H9 (cell line): ENCODE measurements around the gene ATP2B2. TPM values are rescaled to one million over a fixed set of nuclear protein-coding genes. Genes with fewer than 3 reads are reported as not detected.

ENCODE experiments used
- DNase-seq: peaks from one replicate; pipeline ENCODE4 v3.0.0-alpha.2; 2017
- H2AFZ ChIP-seq: one replicate; pipeline ENCODE4 v1.6.1; 2013; ENCODE audit warnings: mild to moderate bottlenecking, low read length, control low read depth, moderate library complexity
- H2AK5ac ChIP-seq: 2 replicates; pipeline ENCODE4 v1.6.1; 2013; ENCODE audit warnings: low read length, control low read depth, mixed read lengths; ENCODE audit not compliant: insufficient read length
- H2BK120ac ChIP-seq: one replicate; pipeline ENCODE4 v1.6.1; 2013; ENCODE audit warnings: low read depth, mild to moderate bottlenecking, low read length, control low read depth, inconsistent platforms; ENCODE audit not compliant: poor library complexity, severe bottlenecking
- H2BK12ac ChIP-seq: 2 replicates; pipeline ENCODE4 v1.6.1; 2013; ENCODE audit warnings: low read length, control low read depth, mixed read lengths, low read depth; ENCODE audit not compliant: insufficient read length
- H2BK15ac ChIP-seq: 2 replicates; pipeline ENCODE4 v1.6.1; 2013; ENCODE audit warnings: low read depth, low read length, control low read depth
- H2BK20ac ChIP-seq: one replicate; pipeline ENCODE4 v1.6.1; 2013; ENCODE audit warnings: low read depth, mild to moderate bottlenecking, low read length, control low read depth, inconsistent platforms; ENCODE audit not compliant: poor library complexity, severe bottlenecking
- H2BK5ac ChIP-seq: 2 replicates; pipeline ENCODE4 v1.6.1; 2013; ENCODE audit warnings: low read length, control low read depth, mixed read lengths; ENCODE audit not compliant: insufficient read length
- H3K14ac ChIP-seq: 2 replicates; pipeline ENCODE4 v1.6.1; 2013; ENCODE audit warnings: low read length, control low read depth; ENCODE audit not compliant: insufficient read depth
- H3K18ac ChIP-seq: 2 replicates; pipeline ENCODE4 v1.6.1; 2013; ENCODE audit warnings: low read depth, mild to moderate bottlenecking, mixed read lengths, low read length, control low read depth; ENCODE audit not compliant: insufficient read length
- H3K23ac ChIP-seq: 2 replicates; pipeline ENCODE4 v1.6.1; 2013; ENCODE audit warnings: low read length, control low read depth, mixed read lengths, low read depth; ENCODE audit not compliant: insufficient read length
- H3K23me2 ChIP-seq: 2 replicates; pipeline ENCODE4 v1.6.1; 2013; ENCODE audit warnings: low read depth, mild to moderate bottlenecking, mixed read lengths, low read length, control low read depth; ENCODE audit not compliant: insufficient read length, poor library complexity, severe bottlenecking
- H3K27ac ChIP-seq: 2 replicates; pipeline ENCODE4 v1.5.1; 2013; ENCODE audit warnings: low read length, control low read depth, mixed read lengths, low read depth; ENCODE audit not compliant: insufficient read length
- H3K27me3 ChIP-seq: 2 replicates; pipeline ENCODE4 v1.6.1; 2013; ENCODE audit warnings: low read length, control low read depth, inconsistent platforms; ENCODE audit not compliant: insufficient read depth
- H3K4ac ChIP-seq: 2 replicates; pipeline ENCODE4 v1.6.1; 2013; ENCODE audit warnings: low read depth, mild to moderate bottlenecking, control low read depth, inconsistent platforms, low read length, moderate library complexity
- H3K4me1 ChIP-seq: 2 replicates; pipeline ENCODE4 v1.6.1; 2013; ENCODE audit warnings: low read length, control low read depth, inconsistent platforms; ENCODE audit not compliant: insufficient read depth
- H3K4me2 ChIP-seq: 2 replicates; pipeline ENCODE4 v1.6.1; 2013; ENCODE audit warnings: low read length, control low read depth, mixed read lengths; ENCODE audit not compliant: insufficient read length, insufficient read depth
- H3K56ac ChIP-seq: 2 replicates; pipeline ENCODE4 v1.6.1; 2013; ENCODE audit warnings: low read depth, mild to moderate bottlenecking, mixed read lengths, low read length, control low read depth; ENCODE audit not compliant: insufficient read length
- H3K79me1 ChIP-seq: 2 replicates; pipeline ENCODE4 v1.6.1; 2013; ENCODE audit warnings: low read depth, mild to moderate bottlenecking, moderate library complexity, low read length, control low read depth, inconsistent platforms; ENCODE audit not compliant: insufficient read depth, poor library complexity, severe bottlenecking
- H3K79me2 ChIP-seq: 2 replicates; pipeline ENCODE4 v1.6.1; 2013; ENCODE audit warnings: low read length, control low read depth, inconsistent platforms; ENCODE audit not compliant: insufficient read depth
- H3K9ac ChIP-seq: 2 replicates; pipeline ENCODE4 v1.6.1; 2013; ENCODE audit warnings: low read length, control low read depth, mixed read lengths; ENCODE audit not compliant: insufficient read length; ENCODE audit errors: extremely low read depth
- H3K9me3 ChIP-seq: one replicate; pipeline ENCODE4 v1.6.1; 2013; ENCODE audit warnings: low read depth, low read length, inconsistent platforms; ENCODE audit not compliant: control insufficient read depth
- H3T11ph ChIP-seq: one replicate; pipeline ENCODE4 v1.6.1; 2013; ENCODE audit warnings: mild to moderate bottlenecking, low read length, control low read depth, inconsistent platforms
- H4K20me1 ChIP-seq: one replicate; pipeline ENCODE4 v1.6.1; 2013; ENCODE audit not compliant: control insufficient read depth, insufficient read length, insufficient read depth
- H4K5ac ChIP-seq: 2 replicates; pipeline ENCODE4 v1.6.1; 2013; ENCODE audit warnings: low read depth, mild to moderate bottlenecking, mixed read lengths, low read length, control low read depth; ENCODE audit not compliant: insufficient read length
- H4K8ac ChIP-seq: replicated peaks from 2 replicates; pipeline ENCODE4 v1.6.1; 2013; ENCODE audit warnings: low read length, control low read depth, mixed read lengths, low read depth; ENCODE audit not compliant: insufficient read length
- H4K91ac ChIP-seq: 2 replicates; pipeline ENCODE4 v1.6.1; 2013; ENCODE audit warnings: low read depth, mild to moderate bottlenecking, moderate library complexity, mixed read lengths, low read length, control low read depth; ENCODE audit not compliant: insufficient read length
- H3K27ac Mint-ChIP-seq, 3 experiments: 2 replicates in 2 of 3; 3 replicates in 1 of 3; pipeline ENCODE4 v1.8.0; 2020 to 2021; ENCODE audit warnings: mixed read lengths in 3 of 3, mild to moderate bottlenecking in 1 of 3, moderate library complexity in 1 of 3
- H3K27me3 Mint-ChIP-seq: 2 replicates; pipeline ENCODE4 v1.8.0; 2021; ENCODE audit warnings: low read depth, mild to moderate bottlenecking, moderate library complexity, mixed read lengths
- H3K36me3 Mint-ChIP-seq, 3 experiments: 2 replicates in 2 of 3; 3 replicates in 1 of 3; pipeline ENCODE4 v1.8.0; 2020 to 2021; ENCODE audit warnings: low read depth in 3 of 3, mixed read lengths in 3 of 3; ENCODE audit not compliant: insufficient read depth in 1 of 3
- H3K4me1 Mint-ChIP-seq, 2 experiments: 2 replicates each; pipeline ENCODE4 v1.8.0; 2020; ENCODE audit warnings: mixed read lengths in 2 of 2
- H3K4me3 Mint-ChIP-seq, 2 experiments: 2 replicates in 1 of 2; 3 replicates in 1 of 2; pipeline ENCODE4 v1.8.0; 2020 to 2021; ENCODE audit warnings: mild to moderate bottlenecking in 2 of 2, mixed read lengths in 2 of 2, moderate library complexity in 1 of 2
- H3K9me3 Mint-ChIP-seq, 2 experiments: 2 replicates in 1 of 2; 3 replicates in 1 of 2; pipeline ENCODE4 v1.8.0; 2020; ENCODE audit warnings: mild to moderate bottlenecking in 2 of 2, mixed read lengths in 2 of 2, moderate library complexity in 1 of 2
- WGBS: extraction: QIAGEN DNeasy Blood & Tissue Kit; methylation state at CpG from one replicate; pipeline ENCODE4 v1.1.7; 2013; ENCODE audit warnings: missing lambda C conversion rate, low lambda C conversion rate, mixed read lengths; ENCODE audit not compliant: insufficient read length; ENCODE audit errors: extremely low coverage; 5-methylcytosine and 5-hydroxymethylcytosine counted together
- total RNA-seq: library from RNA; stranded (reverse); gene quantifications from 2 replicates; pipeline ENCODE4 v1.2.1, GENCODE V29; 2021
- TF ChIP-seq, protein P1 (sequence below): fragments of 200-600 bp; sonication (generic); conservative IDR thresholded peaks from 3 replicates; pipeline ENCODE4 v1.8.0; 2021; ENCODE audit warnings: antibody characterized with exemption, mild to moderate bottlenecking

The ATP2B2 gene
- total RNA-seq, 1 experiment from 2014 or later = 0.33 TPM

DNA sequence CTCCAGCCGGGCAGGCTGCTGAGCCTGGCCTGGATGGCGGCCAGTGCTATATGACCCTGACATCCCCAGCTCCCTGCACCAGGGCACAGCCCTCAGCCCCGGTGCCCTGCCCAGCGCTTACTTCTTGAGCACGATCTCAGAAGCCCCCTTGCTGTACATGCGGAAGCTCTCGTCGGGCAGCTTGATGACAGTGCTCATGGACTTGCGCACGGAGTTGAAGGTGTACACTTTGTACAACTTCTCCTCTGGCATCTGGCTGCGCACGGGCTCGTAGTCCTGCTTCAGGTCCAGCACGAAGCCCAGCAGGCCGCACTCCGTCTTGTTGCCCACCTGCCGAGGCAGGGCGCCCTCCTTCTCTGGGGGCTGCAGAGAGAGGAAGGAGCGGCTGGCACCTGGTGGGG lies 145.6 kb downstream of the ATP2B2 start:
- Histone ChIP-seq H3K23me2 (no peaks in the 10 kb centered on the region), H3K9ac (no peak overlapping the region), H2BK5ac (no peak overlapping the region), H3K56ac (no peak overlapping the region), H2AFZ (no peak overlapping the region), H3K14ac (no peak overlapping the region; the same call in 1 of the 2 replicates), H2BK20ac (no peak overlapping the region), H3K27me3 (no peaks in the 10 kb centered on the region), H3K79me1 (no peaks in the 10 kb centered on the region), H4K20me1 (no peaks in the 10 kb centered on the region), H4K91ac (no peak overlapping the region), H3K4me1 (no peaks in the 10 kb centered on the region), H2BK120ac (no peak overlapping the region), H2AK5ac (no peak overlapping the region), H3K9me3 (no peaks in the 10 kb centered on the region), H3K4ac (no peak overlapping the region), H3K27ac (no peak overlapping the region), H2BK12ac (no peak overlapping the region), H4K5ac (no peak overlapping the region), H3K79me2 (no peaks in the 10 kb centered on the region), H2BK15ac (no peak overlapping the region), H3K4me2 (no peak overlapping the region), H3T11ph (no peak overlapping the region), H3K18ac (no peak overlapping the region), H3K23ac (no peak overlapping the region), H4K8ac (no peak overlapping the region)
- Mint-ChIP-seq H3K4me3 (no peak overlapping the region), H3K27ac (no peak overlapping the region), H3K36me3 (no peaks in the 10 kb centered on the region; a peak in 4 of 7 replicates), H3K4me1 (peaks cover 4 to 13% of the 10 kb centered on the region in 2 experiments), H3K9me3 (peaks cover 5 to 6% of the 10 kb centered on the region in 2 experiments; a peak in 4 of 5 replicates), H3K27me3 (peaks cover 10% of the 10 kb centered on the region)
- DNase-seq = no peak
- WGBS = no CpG with 5 or more reads among the region's 19 CpGs
- TF ChIP-seq, protein P1, sequence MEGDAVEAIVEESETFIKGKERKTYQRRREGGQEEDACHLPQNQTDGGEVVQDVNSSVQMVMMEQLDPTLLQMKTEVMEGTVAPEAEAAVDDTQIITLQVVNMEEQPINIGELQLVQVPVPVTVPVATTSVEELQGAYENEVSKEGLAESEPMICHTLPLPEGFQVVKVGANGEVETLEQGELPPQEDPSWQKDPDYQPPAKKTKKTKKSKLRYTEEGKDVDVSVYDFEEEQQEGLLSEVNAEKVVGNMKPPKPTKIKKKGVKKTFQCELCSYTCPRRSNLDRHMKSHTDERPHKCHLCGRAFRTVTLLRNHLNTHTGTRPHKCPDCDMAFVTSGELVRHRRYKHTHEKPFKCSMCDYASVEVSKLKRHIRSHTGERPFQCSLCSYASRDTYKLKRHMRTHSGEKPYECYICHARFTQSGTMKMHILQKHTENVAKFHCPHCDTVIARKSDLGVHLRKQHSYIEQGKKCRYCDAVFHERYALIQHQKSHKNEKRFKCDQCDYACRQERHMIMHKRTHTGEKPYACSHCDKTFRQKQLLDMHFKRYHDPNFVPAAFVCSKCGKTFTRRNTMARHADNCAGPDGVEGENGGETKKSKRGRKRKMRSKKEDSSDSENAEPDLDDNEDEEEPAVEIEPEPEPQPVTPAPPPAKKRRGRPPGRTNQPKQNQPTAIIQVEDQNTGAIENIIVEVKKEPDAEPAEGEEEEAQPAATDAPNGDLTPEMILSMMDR = no peak
